ENCODE data around the gene SLC39A11. TPM values are rescaled to one million over a fixed set of nuclear protein-coding genes. Genes with fewer than 3 reads are reported as not detected.

Gene SLC39A11
- total and polyA plus RNA-seq, 4 donors, result 18.9 to 44.9 (median 28.2) TPM

GRCh38 chr17:72879877-72880276, 212.6 kb downstream of the SLC39A11 start:
- H3K9me3 ChIP-seq (ENCODE audit: control insufficient read depth in 4 of 4, low read length in 3 of 4), result peaks cover 0 to 17% (median 8%) of the 10 kb centered on the region in 4 donors
- H3K27me3 ChIP-seq (ENCODE audit: control insufficient read depth in 4 of 4, insufficient read depth in 4 of 4, low read length in 3 of 4), result no peaks in the 10 kb centered on the region
- no peaks in the 10 kb centered on the region for H3K4me1 ChIP-seq (ENCODE audit: control insufficient read depth in 4 of 4, insufficient read depth in 4 of 4, low read length in 3 of 4)
- H3K9ac ChIP-seq (ENCODE audit: low read depth in 1 of 2, low read length in 2 of 2), result no peak overlapping the region
- H3K27ac ChIP-seq (ENCODE audit: low read depth in 1 of 2, low read length in 2 of 2), result no peak overlapping the region
- peaks cover 0 to 5% (median 5%) of the 10 kb centered on the region in 4 donors for H3K36me3 ChIP-seq (ENCODE audit: control insufficient read depth in 4 of 4, insufficient read depth in 3 of 4, low read depth in 1 of 4, low read length in 3 of 4)
- WGBS, result 97% methylated on average over 2 of the region's 2 CpGs
- peak overlapping the region in 1 of 3 donors; percentile 29 for H3K4me3 ChIP-seq (ENCODE audit: low read depth in 1 of 3, low read length in 3 of 3)
- TF ChIP-seq NR2F2 (IDR thresholded peaks at IDR 0.05), result no peak
- TF ChIP-seq FOXA2 (IDR thresholded peaks at IDR 0.05), result no peak
- no peak for TF ChIP-seq RAD21 (IDR thresholded peaks at IDR 0.05)
- TF ChIP-seq FOXA1 (IDR thresholded peaks at IDR 0.05), result no peak
- no peak for TF ChIP-seq RXRA (IDR thresholded peaks at IDR 0.05)
- TF ChIP-seq HNF4G (IDR thresholded peaks at IDR 0.05), result no peak
- no peak for TF ChIP-seq GABPA (IDR thresholded peaks at IDR 0.05 in 1 of 2, conservative IDR thresholded peaks at IDR 0.05 in 1 of 2)
- TF ChIP-seq CTCF (IDR thresholded peaks at IDR 0.05; ENCODE audit: low read depth, low read length, missing input control), result no peak
- no peak for TF ChIP-seq EGR1 (IDR thresholded peaks at IDR 0.05; ENCODE audit: low read depth in 2 of 2)
- no peak for TF ChIP-seq REST (IDR thresholded peaks at IDR 0.05)
- no peak for TF ChIP-seq JUND (IDR thresholded peaks at IDR 0.05)
- no peak for TF ChIP-seq TAF1 (conservative IDR thresholded peaks at IDR 0.05)
- no peak for TF ChIP-seq MAX (IDR thresholded peaks at IDR 0.05)
- no peak for TF ChIP-seq ATF3 (IDR thresholded peaks at IDR 0.05)
- TF ChIP-seq ZBTB33 (IDR thresholded peaks at IDR 0.05), result no peak
- no peak for TF ChIP-seq HNF4A (conservative IDR thresholded peaks at IDR 0.05)
- DNase-seq (ENCODE audit: low spot score), result no peak
